ENCODE measurements around the gene SERGEF. TPM values are rescaled to one million over a fixed set of nuclear protein-coding genes. Genes with fewer than 3 reads are reported as not detected.

SERGEF gene
- total RNA-seq, 2 donors from 2014 or later, result 29.9 to 39.4 TPM

DNA sequence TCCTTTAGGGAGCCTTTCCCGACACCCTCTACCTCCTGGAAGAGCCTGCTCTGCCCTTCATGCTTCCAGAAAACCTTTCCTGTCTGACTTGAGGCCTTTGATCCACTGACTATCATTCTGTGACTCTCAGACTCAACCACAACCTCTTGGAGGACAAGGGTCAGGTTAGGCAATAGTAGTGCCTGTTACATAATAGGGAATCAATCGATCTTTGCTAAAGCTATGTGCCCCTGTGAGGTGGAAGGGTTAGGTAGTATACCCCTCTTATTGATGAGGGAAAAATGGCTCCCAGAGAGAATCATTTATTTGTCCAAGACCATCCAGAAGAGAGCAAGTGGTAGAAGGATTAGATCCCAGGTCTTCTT lies 262.1 kb downstream of the SERGEF start:
- intact Hi-C loops (cut with DNase I), result no loop called here
- Histone ChIP-seq H3K9me3 (no peaks in the 10 kb centered on the region), H3K36me3 (no peaks in the 10 kb centered on the region)

DNA sequence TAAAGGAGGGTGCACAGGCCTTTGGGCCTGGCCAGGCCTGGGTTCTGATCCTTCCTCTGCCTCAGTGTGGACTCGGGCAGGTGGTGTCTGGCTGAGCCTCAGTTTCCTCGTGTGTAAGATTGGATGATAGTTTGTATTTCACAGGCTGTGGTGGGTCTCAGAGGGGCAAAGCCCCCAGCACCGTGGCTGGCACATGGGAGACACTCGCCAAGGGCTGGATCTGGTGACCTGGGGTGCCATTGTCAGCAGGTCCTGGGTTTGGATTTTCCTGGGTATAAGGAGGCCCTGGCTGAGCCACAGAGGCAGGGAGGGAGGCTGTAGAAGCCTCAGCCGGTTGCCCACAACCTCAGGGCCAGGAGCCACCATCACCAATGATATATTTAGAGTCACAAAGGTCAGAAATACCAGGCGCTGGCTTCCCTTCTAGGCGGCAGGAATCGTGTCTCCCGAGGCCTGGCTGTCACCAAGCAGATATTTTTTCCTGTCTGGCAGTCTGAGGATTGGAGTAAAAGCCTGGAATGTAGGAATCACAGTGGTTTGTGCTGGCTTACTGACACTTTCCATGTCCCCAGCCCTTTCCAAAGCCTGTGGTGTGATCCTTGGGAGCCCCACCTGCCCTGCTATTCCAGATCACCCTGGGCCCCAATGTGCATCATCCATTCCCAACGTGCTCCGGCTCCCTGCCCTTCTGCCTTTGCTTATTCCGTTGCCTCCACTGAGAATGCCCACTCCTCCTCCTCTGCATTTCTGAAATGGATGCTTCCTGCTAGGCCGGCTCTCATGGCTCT lies 262.6 kb downstream of the SERGEF start:
- Histone ChIP-seq H3K27me3 (replicated peaks; ENCODE audit: insufficient read depth) (no peaks in the 10 kb centered on the region), H3K36me3 (no peaks in the 10 kb centered on the region), H3K4me1 (replicated peaks) (no peaks in the 10 kb centered on the region), H3K9me3 (no peaks in the 10 kb centered on the region), H3K4me3 (no peak overlapping the region), H3K27ac (no peak overlapping the region)
- TF ChIP-seq CTCF (IDR thresholded peaks at IDR 0.05) (no peak), POLR2A (IDR thresholded peaks at IDR 0.05) (no peak), POLR2AphosphoS5 (IDR thresholded peaks at IDR 0.05) (no peak)
- intact Hi-C loops (cut with DNase I), result no loop called here
- DNase-seq (ENCODE audit: low spot score), result no peak
- 75% methylated on average over 13 of the region's 13 CpGs for WGBS

More for the DNA sequence above, 262.1 kb downstream of the SERGEF start:
- Histone ChIP-seq H3K27me3 (replicated peaks; ENCODE audit: insufficient read depth) (no peaks in the 10 kb centered on the region), H3K4me3 (no peak overlapping the region), H3K4me1 (replicated peaks) (no peaks in the 10 kb centered on the region), H3K27ac (no peak overlapping the region)
- 77% methylated on average over 2 of the region's 2 CpGs for WGBS
- DNase-seq (ENCODE audit: low spot score), result no peak
- TF ChIP-seq POLR2A (IDR thresholded peaks at IDR 0.05) (no peak), CTCF (IDR thresholded peaks at IDR 0.05) (no peak), POLR2AphosphoS5 (IDR thresholded peaks at IDR 0.05) (no peak)

DNA sequence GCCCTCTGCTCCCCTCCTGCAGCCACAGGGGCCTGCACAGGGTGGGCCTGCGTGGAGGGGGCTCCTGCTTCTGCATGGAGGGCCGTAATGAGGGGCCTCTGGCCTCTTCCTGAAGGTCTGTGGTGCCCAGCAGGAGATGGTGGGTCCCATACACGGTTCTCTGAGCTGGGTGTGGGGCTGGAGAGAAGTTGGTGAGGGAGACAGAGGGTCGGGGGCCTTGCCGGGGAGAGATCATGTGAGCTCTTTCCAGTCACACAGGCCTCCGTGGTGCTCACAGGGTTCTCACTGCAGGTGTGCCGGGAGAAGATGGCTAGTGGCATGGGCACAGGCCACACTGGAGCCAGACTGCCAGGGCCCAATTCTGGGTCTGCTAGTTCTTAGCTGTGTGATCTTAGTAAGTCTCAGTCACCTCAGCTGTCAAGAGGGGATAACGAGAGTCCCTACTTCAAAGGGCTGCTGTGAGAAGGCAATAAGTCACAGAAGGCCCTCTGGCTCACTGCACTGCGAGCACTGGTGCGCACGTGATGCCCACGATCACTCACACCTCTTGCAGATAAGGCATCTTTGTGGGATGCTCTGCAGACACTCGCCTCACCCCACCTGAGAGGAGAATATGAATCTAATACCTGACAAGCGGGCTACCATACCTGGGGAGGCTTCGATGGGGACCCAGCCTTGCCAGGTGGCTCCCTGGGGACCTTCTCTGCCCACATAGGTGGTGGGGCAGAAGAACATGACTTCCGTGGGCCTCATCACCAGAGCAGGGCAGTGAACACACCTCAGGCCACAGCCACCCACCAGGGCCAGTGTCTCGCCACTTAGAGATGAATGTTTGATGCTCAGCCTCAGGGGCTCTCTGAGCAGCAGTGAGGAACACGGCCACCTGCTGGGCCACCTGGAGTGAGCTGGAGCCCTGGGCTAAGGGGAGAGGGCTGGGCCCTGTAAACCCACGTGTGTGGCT lies 263.8 kb downstream of the SERGEF start:
- H3K27me3 ChIP-seq (replicated peaks; ENCODE audit: insufficient read depth), result no peaks in the 10 kb centered on the region
- DNase-seq (ENCODE audit: low spot score), result no peak
- H3K36me3 ChIP-seq, result no peaks in the 10 kb centered on the region
- WGBS, result 84% methylated on average over 19 of the region's 19 CpGs
- H3K9me3 ChIP-seq, result no peaks in the 10 kb centered on the region
- H3K27ac ChIP-seq, result no peak overlapping the region
- H3K4me3 ChIP-seq, result no peak overlapping the region
- intact Hi-C loops (cut with DNase I), result no loop called here
- no peaks in the 10 kb centered on the region for H3K4me1 ChIP-seq (replicated peaks)
- no peak for TF ChIP-seq POLR2A (IDR thresholded peaks at IDR 0.05)
- no peak for TF ChIP-seq CTCF (IDR thresholded peaks at IDR 0.05)
- TF ChIP-seq POLR2AphosphoS5 (IDR thresholded peaks at IDR 0.05), result no peak

DNA sequence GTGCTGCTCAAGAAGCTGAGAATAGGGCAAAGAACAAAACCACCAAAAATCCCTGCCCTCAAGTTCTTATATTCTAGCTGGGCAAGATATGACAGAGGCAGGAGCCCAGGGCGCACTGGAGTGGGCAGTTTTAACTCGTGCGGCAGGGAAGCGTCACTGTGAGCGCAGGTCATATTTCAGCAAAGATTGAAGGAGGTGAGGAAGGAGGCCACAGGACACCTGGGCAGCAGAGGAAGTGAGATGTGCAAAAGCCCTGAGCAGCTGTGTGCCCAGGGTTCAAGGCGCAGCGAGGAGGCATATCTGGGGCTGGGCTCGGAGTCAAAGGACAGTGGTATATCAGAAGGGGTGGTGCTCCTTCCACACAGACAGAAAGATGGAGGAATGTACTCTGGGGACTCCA lies 264.8 kb downstream of the SERGEF start:
- intact Hi-C loops (cut with DNase I), result no loop called here

More for the DNA sequence above, 264.8 kb downstream of the SERGEF start:
- no peak for DNase-seq (ENCODE audit: low spot score)
- H3K4me3 ChIP-seq, result no peak overlapping the region
- H3K4me1 ChIP-seq (replicated peaks), result no peaks in the 10 kb centered on the region
- H3K27me3 ChIP-seq (replicated peaks; ENCODE audit: insufficient read depth), result no peaks in the 10 kb centered on the region
- H3K36me3 ChIP-seq, result no peaks in the 10 kb centered on the region
- H3K27ac ChIP-seq, result no peak overlapping the region
- WGBS, result 78% methylated on average over 8 of the region's 8 CpGs
- H3K9me3 ChIP-seq, result no peaks in the 10 kb centered on the region
- TF ChIP-seq POLR2AphosphoS5 (IDR thresholded peaks at IDR 0.05) (no peak), CTCF (IDR thresholded peaks at IDR 0.05) (no peak), POLR2A (IDR thresholded peaks at IDR 0.05) (no peak)

Data from prostate gland (tissue), 2 donors.